H9 (cell line): ENCODE results near the gene SERPINA9. TPM values are rescaled to one million over a fixed set of nuclear protein-coding genes. Genes with fewer than 3 reads are reported as not detected.

Experiments used
- DNase-seq: peaks from one replicate; pipeline ENCODE4 v3.0.0-alpha.2; 2017
- H2AFZ ChIP-seq: one replicate; pipeline ENCODE4 v1.6.1; 2013; ENCODE audit warnings: mild to moderate bottlenecking, low read length, control low read depth, moderate library complexity
- H2AK5ac ChIP-seq: 2 replicates; pipeline ENCODE4 v1.6.1; 2013; ENCODE audit warnings: low read length, control low read depth, mixed read lengths; ENCODE audit not compliant: insufficient read length
- H2BK120ac ChIP-seq: one replicate; pipeline ENCODE4 v1.6.1; 2013; ENCODE audit warnings: low read depth, mild to moderate bottlenecking, low read length, control low read depth, inconsistent platforms; ENCODE audit not compliant: poor library complexity, severe bottlenecking
- H2BK12ac ChIP-seq: 2 replicates; pipeline ENCODE4 v1.6.1; 2013; ENCODE audit warnings: low read length, control low read depth, mixed read lengths, low read depth; ENCODE audit not compliant: insufficient read length
- H2BK15ac ChIP-seq: 2 replicates; pipeline ENCODE4 v1.6.1; 2013; ENCODE audit warnings: low read depth, low read length, control low read depth
- H2BK20ac ChIP-seq: one replicate; pipeline ENCODE4 v1.6.1; 2013; ENCODE audit warnings: low read depth, mild to moderate bottlenecking, low read length, control low read depth, inconsistent platforms; ENCODE audit not compliant: poor library complexity, severe bottlenecking
- H2BK5ac ChIP-seq: 2 replicates; pipeline ENCODE4 v1.6.1; 2013; ENCODE audit warnings: low read length, control low read depth, mixed read lengths; ENCODE audit not compliant: insufficient read length
- H3K14ac ChIP-seq: 2 replicates; pipeline ENCODE4 v1.6.1; 2013; ENCODE audit warnings: low read length, control low read depth; ENCODE audit not compliant: insufficient read depth
- H3K18ac ChIP-seq: 2 replicates; pipeline ENCODE4 v1.6.1; 2013; ENCODE audit warnings: low read depth, mild to moderate bottlenecking, mixed read lengths, low read length, control low read depth; ENCODE audit not compliant: insufficient read length
- H3K23ac ChIP-seq: 2 replicates; pipeline ENCODE4 v1.6.1; 2013; ENCODE audit warnings: low read length, control low read depth, mixed read lengths, low read depth; ENCODE audit not compliant: insufficient read length
- H3K23me2 ChIP-seq: 2 replicates; pipeline ENCODE4 v1.6.1; 2013; ENCODE audit warnings: low read depth, mild to moderate bottlenecking, mixed read lengths, low read length, control low read depth; ENCODE audit not compliant: insufficient read length, poor library complexity, severe bottlenecking
- H3K27ac ChIP-seq: 2 replicates; pipeline ENCODE4 v1.5.1; 2013; ENCODE audit warnings: low read length, control low read depth, mixed read lengths, low read depth; ENCODE audit not compliant: insufficient read length
- H3K27me3 ChIP-seq: 2 replicates; pipeline ENCODE4 v1.6.1; 2013; ENCODE audit warnings: low read length, control low read depth, inconsistent platforms; ENCODE audit not compliant: insufficient read depth
- H3K4ac ChIP-seq: 2 replicates; pipeline ENCODE4 v1.6.1; 2013; ENCODE audit warnings: low read depth, mild to moderate bottlenecking, control low read depth, inconsistent platforms, low read length, moderate library complexity
- H3K4me1 ChIP-seq: 2 replicates; pipeline ENCODE4 v1.6.1; 2013; ENCODE audit warnings: low read length, control low read depth, inconsistent platforms; ENCODE audit not compliant: insufficient read depth
- H3K4me2 ChIP-seq: 2 replicates; pipeline ENCODE4 v1.6.1; 2013; ENCODE audit warnings: low read length, control low read depth, mixed read lengths; ENCODE audit not compliant: insufficient read length, insufficient read depth
- H3K56ac ChIP-seq: 2 replicates; pipeline ENCODE4 v1.6.1; 2013; ENCODE audit warnings: low read depth, mild to moderate bottlenecking, mixed read lengths, low read length, control low read depth; ENCODE audit not compliant: insufficient read length
- H3K79me1 ChIP-seq: 2 replicates; pipeline ENCODE4 v1.6.1; 2013; ENCODE audit warnings: low read depth, mild to moderate bottlenecking, moderate library complexity, low read length, control low read depth, inconsistent platforms; ENCODE audit not compliant: insufficient read depth, poor library complexity, severe bottlenecking
- H3K79me2 ChIP-seq: 2 replicates; pipeline ENCODE4 v1.6.1; 2013; ENCODE audit warnings: low read length, control low read depth, inconsistent platforms; ENCODE audit not compliant: insufficient read depth
- H3K9ac ChIP-seq: 2 replicates; pipeline ENCODE4 v1.6.1; 2013; ENCODE audit warnings: low read length, control low read depth, mixed read lengths; ENCODE audit not compliant: insufficient read length; ENCODE audit errors: extremely low read depth
- H3K9me3 ChIP-seq: one replicate; pipeline ENCODE4 v1.6.1; 2013; ENCODE audit warnings: low read depth, low read length, inconsistent platforms; ENCODE audit not compliant: control insufficient read depth
- H3T11ph ChIP-seq: one replicate; pipeline ENCODE4 v1.6.1; 2013; ENCODE audit warnings: mild to moderate bottlenecking, low read length, control low read depth, inconsistent platforms
- H4K20me1 ChIP-seq: one replicate; pipeline ENCODE4 v1.6.1; 2013; ENCODE audit not compliant: control insufficient read depth, insufficient read length, insufficient read depth
- H4K5ac ChIP-seq: 2 replicates; pipeline ENCODE4 v1.6.1; 2013; ENCODE audit warnings: low read depth, mild to moderate bottlenecking, mixed read lengths, low read length, control low read depth; ENCODE audit not compliant: insufficient read length
- H4K8ac ChIP-seq: replicated peaks from 2 replicates; pipeline ENCODE4 v1.6.1; 2013; ENCODE audit warnings: low read length, control low read depth, mixed read lengths, low read depth; ENCODE audit not compliant: insufficient read length
- H4K91ac ChIP-seq: 2 replicates; pipeline ENCODE4 v1.6.1; 2013; ENCODE audit warnings: low read depth, mild to moderate bottlenecking, moderate library complexity, mixed read lengths, low read length, control low read depth; ENCODE audit not compliant: insufficient read length
- H3K27ac Mint-ChIP-seq, 3 experiments: 2 replicates in 2 of 3; 3 replicates in 1 of 3; pipeline ENCODE4 v1.8.0; 2020 to 2021; ENCODE audit warnings: mixed read lengths in 3 of 3, mild to moderate bottlenecking in 1 of 3, moderate library complexity in 1 of 3
- H3K27me3 Mint-ChIP-seq: 2 replicates; pipeline ENCODE4 v1.8.0; 2021; ENCODE audit warnings: low read depth, mild to moderate bottlenecking, moderate library complexity, mixed read lengths
- H3K36me3 Mint-ChIP-seq, 3 experiments: 2 replicates in 2 of 3; 3 replicates in 1 of 3; pipeline ENCODE4 v1.8.0; 2020 to 2021; ENCODE audit warnings: low read depth in 3 of 3, mixed read lengths in 3 of 3; ENCODE audit not compliant: insufficient read depth in 1 of 3
- H3K4me1 Mint-ChIP-seq, 2 experiments: 2 replicates each; pipeline ENCODE4 v1.8.0; 2020; ENCODE audit warnings: mixed read lengths in 2 of 2
- H3K4me3 Mint-ChIP-seq, 2 experiments: 2 replicates in 1 of 2; 3 replicates in 1 of 2; pipeline ENCODE4 v1.8.0; 2020 to 2021; ENCODE audit warnings: mild to moderate bottlenecking in 2 of 2, mixed read lengths in 2 of 2, moderate library complexity in 1 of 2
- H3K9me3 Mint-ChIP-seq, 2 experiments: 2 replicates in 1 of 2; 3 replicates in 1 of 2; pipeline ENCODE4 v1.8.0; 2020; ENCODE audit warnings: mild to moderate bottlenecking in 2 of 2, mixed read lengths in 2 of 2, moderate library complexity in 1 of 2
- WGBS: extraction: QIAGEN DNeasy Blood & Tissue Kit; methylation state at CpG from one replicate; pipeline ENCODE4 v1.1.7; 2013; ENCODE audit warnings: missing lambda C conversion rate, low lambda C conversion rate, mixed read lengths; ENCODE audit not compliant: insufficient read length; ENCODE audit errors: extremely low coverage; 5-methylcytosine and 5-hydroxymethylcytosine counted together
- total RNA-seq: library from RNA; stranded (reverse); gene quantifications from 2 replicates; pipeline ENCODE4 v1.2.1, GENCODE V29; 2021
- TF ChIP-seq, protein P1 (sequence below): fragments of 200-600 bp; sonication (generic); conservative IDR thresholded peaks from 3 replicates; pipeline ENCODE4 v1.8.0; 2021; ENCODE audit warnings: antibody characterized with exemption, mild to moderate bottlenecking

The SERPINA9 gene
- total RNA-seq, 1 experiment from 2014 or later = not detected

- H3K56ac ChIP-seq = no peak overlapping the region
- peaks cover 0 to 20% (median 13%) of the 10 kb centered on the region in 3 experiments; a peak in 5 of 7 replicates for H3K36me3 Mint-ChIP-seq
- DNase-seq = peak; percentile 55
- peaks cover 12% of the 10 kb centered on the region; the same call in 1 of the 2 replicates for H3K4me1 ChIP-seq
- peak overlapping the region in 2 of 3 experiments; percentile 6 to 34; a peak in 3 of 7 replicates for H3K27ac Mint-ChIP-seq
- no peaks in the 10 kb centered on the region for H3K27me3 ChIP-seq
- no peak overlapping the region for H3K18ac ChIP-seq
- H3K14ac ChIP-seq = no peak overlapping the region
- no peak overlapping the region for H4K8ac ChIP-seq
- no peaks in the 10 kb centered on the region for H4K20me1 ChIP-seq
- no peak overlapping the region for H2BK120ac ChIP-seq
- H3K79me2 ChIP-seq = no peaks in the 10 kb centered on the region
- H3K79me1 ChIP-seq = no peaks in the 10 kb centered on the region
- H3K27me3 Mint-ChIP-seq = peaks cover 11% of the 10 kb centered on the region
- no peak overlapping the region for H2AFZ ChIP-seq
- H3K4me2 ChIP-seq = peak overlapping the region; percentile 48
- no peak overlapping the region for H3K9ac ChIP-seq
- no peak overlapping the region for H3T11ph ChIP-seq
- H3K27ac ChIP-seq = no peak overlapping the region
- H3K23ac ChIP-seq = no peak overlapping the region
- no peak overlapping the region for H3K4ac ChIP-seq
- H3K4me3 Mint-ChIP-seq = peak overlapping the region; percentile 21 to 41; a peak in 3 of 5 replicates
- no peaks in the 10 kb centered on the region for H3K9me3 ChIP-seq
- no peak overlapping the region for H4K91ac ChIP-seq
- H3K4me1 Mint-ChIP-seq = peaks cover 42 to 44% of the 10 kb centered on the region in 2 experiments
- H2BK15ac ChIP-seq = no peak overlapping the region
- no peak overlapping the region for H2AK5ac ChIP-seq
- no peak overlapping the region for H2BK5ac ChIP-seq
- no CpG with 5 or more reads among the region's 8 CpGs for WGBS
- H3K9me3 Mint-ChIP-seq = peaks cover 13 to 24% of the 10 kb centered on the region in 2 experiments
- TF ChIP-seq, protein P1, sequence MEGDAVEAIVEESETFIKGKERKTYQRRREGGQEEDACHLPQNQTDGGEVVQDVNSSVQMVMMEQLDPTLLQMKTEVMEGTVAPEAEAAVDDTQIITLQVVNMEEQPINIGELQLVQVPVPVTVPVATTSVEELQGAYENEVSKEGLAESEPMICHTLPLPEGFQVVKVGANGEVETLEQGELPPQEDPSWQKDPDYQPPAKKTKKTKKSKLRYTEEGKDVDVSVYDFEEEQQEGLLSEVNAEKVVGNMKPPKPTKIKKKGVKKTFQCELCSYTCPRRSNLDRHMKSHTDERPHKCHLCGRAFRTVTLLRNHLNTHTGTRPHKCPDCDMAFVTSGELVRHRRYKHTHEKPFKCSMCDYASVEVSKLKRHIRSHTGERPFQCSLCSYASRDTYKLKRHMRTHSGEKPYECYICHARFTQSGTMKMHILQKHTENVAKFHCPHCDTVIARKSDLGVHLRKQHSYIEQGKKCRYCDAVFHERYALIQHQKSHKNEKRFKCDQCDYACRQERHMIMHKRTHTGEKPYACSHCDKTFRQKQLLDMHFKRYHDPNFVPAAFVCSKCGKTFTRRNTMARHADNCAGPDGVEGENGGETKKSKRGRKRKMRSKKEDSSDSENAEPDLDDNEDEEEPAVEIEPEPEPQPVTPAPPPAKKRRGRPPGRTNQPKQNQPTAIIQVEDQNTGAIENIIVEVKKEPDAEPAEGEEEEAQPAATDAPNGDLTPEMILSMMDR = no peak
- no peak overlapping the region for H2BK12ac ChIP-seq
- H3K23me2 ChIP-seq = no peaks in the 10 kb centered on the region
- H4K5ac ChIP-seq = no peak overlapping the region
- no peak overlapping the region for H2BK20ac ChIP-seq
Observed at GRCh38 chr14:94451091-94451771, 24.8 kb downstream of the SERPINA9 start.
